Cerebellar nuclear complex (tissue), 1 donor: ENCODE results near the gene STRIP1.
"Not testable (repeated sequence)": the region's sequence is repeated elsewhere in the genome, so short reads cannot be mapped to it uniquely, and the experiment has no call there.

Experiments
- DNase-seq, 2 experiments: peaks; one replicate each; lab custom pipeline; 2025; lab: John Stamatoyannopoulos, UW

Gene STRIP1

GRCh38 chr1:110008971-110009565 is 25.4 kb upstream of the STRIP1 start:
- DNase-seq = no peak

- no peak for DNase-seq
These were observed 22.8 kb upstream of the STRIP1 start for GRCh38 chr1:110011527-110012041.

GRCh38 chr1:110012100-110012780 is 22.2 kb upstream of the STRIP1 start:
- no peak for DNase-seq

- no peak for DNase-seq
These were observed 16.6 kb upstream of the STRIP1 start for GRCh38 chr1:110017792-110018191.

GRCh38 chr1:110018396-110018795 is 16.0 kb upstream of the STRIP1 start:
- no peak for DNase-seq

GRCh38 chr1:110019770-110020169 is 14.7 kb upstream of the STRIP1 start:
- DNase-seq = no peak

- DNase-seq = no peak
These were observed 13.1 kb upstream of the STRIP1 start for GRCh38 chr1:110021285-110021684.

GRCh38 chr1:110024613-110025012 is 9.8 kb upstream of the STRIP1 start:
- DNase-seq = no peak

GRCh38 chr1:110030687-110031086 is 3.7 kb upstream of the STRIP1 start:
- DNase-seq = not testable (repeated sequence)

GRCh38 chr1:110032327-110032726 is 2.1 kb upstream of the STRIP1 start:
- DNase-seq = no peak

GRCh38 chr1:110033421-110033820 is 1.0 kb upstream of the STRIP1 start:
- DNase-seq = no peak

GRCh38 chr1:110034040-110034450 is 379 bp upstream of the STRIP1 start:
- no peak for DNase-seq

- DNase-seq = no peak
These were observed 870 bp downstream of the STRIP1 start for GRCh38 chr1:110035236-110035752.

GRCh38 chr1:110038271-110038670 is 3.8 kb downstream of the STRIP1 start:
- DNase-seq = no peak

- no peak for DNase-seq
These were observed 5.2 kb downstream of the STRIP1 start for GRCh38 chr1:110039641-110040040.

- no peak for DNase-seq
These were observed 6.1 kb downstream of the STRIP1 start for GRCh38 chr1:110040548-110040947.

GRCh38 chr1:110043016-110043415 is 8.6 kb downstream of the STRIP1 start:
- DNase-seq = no peak

GRCh38 chr1:110047463-110047862 is 13.0 kb downstream of the STRIP1 start:
- no peak for DNase-seq

GRCh38 chr1:110048240-110048639 is 13.8 kb downstream of the STRIP1 start:
- DNase-seq = no peak

- DNase-seq = no peak
These were observed 14.6 kb downstream of the STRIP1 start for GRCh38 chr1:110048923-110049601.

GRCh38 chr1:110049801-110050601 is 15.6 kb downstream of the STRIP1 start:
- DNase-seq = no peak
